HTERT RPE-1 (cell line): ENCODE measurements around the gene TRIM60.
"Not testable (repeated sequence)": the region's sequence is repeated elsewhere in the genome, so short reads cannot be mapped to it uniquely, and the experiment has no call there.

Experiments used
- in situ Hi-C: fragments of 300-500 bp; cut with MboI; formaldehyde crosslinking; loops from 4 replicates; pipeline ENCODE4 v1.14.3; 2020; ENCODE audit warnings: low sequenced_read_pairs

TRIM60 gene

DNA sequence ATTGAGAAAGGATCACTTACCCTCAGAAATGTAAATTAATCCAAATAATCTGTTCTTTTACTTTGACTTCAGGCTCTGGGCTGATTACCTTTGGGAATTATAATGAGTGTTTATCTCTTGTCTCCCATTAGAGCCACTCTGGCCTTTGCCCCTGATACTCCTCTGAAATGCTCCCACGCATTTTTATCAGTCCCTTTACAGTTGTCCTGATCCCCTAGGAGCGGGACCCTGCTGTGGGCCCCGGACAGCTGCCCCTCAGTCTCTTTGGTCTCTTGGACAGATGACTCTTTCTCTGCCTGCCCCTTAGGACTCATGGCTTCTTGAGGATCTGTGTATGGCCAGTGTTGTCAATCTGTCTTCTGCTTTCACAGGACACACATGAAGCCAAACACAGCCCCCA, 20.8 kb downstream of the TRIM60 start:
- in situ Hi-C loops: no loop called here

- in situ Hi-C loops: no loop called here
These were observed 21.8 kb downstream of the TRIM60 start, which contains the start of gene TRIM75 for GRCh38 chr4:165053645-165054044. Gene TRIM75 (plus strand): TSS chr4:165053866. CDS start chr4:165059148, 5,282 bp downstream.

DNA sequence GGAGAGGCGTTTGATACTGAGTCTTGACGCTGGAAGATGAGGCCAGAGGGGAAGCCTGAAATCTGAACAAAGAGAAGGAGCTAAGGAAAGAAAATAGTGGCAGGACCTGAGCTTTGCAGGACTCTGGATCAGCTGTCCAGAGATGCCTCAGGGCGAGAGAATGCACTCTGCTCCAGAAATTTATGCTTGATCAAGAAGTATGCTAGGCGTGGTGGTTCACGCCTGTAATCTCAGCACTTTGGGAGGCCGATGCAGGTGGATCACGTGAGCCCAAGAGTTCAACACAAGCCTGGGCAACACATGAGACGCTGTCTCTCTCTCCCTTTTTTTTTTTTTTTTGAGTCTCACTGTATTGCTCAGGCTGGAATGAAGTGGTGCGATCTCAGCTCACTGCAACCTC, 23.8 kb downstream of the TRIM60 start:
- in situ Hi-C loops: no loop called here

DNA sequence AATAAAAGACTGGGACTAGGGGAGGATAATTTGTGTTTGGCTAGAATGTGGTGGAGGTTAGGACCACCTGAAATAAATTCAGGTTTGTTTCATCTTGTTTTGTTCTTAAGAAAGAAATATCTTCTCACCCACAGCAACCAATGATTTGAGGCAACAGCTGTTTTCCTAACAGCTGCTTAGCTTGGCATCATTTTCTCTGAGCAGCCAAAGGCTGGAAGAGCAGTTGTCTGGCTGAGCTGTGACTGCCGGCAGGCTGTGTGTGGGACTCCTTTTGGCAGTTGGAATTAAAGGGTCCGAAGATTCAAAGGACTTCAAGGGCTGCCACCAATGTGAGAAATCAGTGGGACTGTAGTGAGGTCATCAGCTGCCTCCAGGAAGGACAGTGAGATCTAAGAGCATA, 26.9 kb downstream of the TRIM60 start:
- in situ Hi-C loops: no loop called here

DNA sequence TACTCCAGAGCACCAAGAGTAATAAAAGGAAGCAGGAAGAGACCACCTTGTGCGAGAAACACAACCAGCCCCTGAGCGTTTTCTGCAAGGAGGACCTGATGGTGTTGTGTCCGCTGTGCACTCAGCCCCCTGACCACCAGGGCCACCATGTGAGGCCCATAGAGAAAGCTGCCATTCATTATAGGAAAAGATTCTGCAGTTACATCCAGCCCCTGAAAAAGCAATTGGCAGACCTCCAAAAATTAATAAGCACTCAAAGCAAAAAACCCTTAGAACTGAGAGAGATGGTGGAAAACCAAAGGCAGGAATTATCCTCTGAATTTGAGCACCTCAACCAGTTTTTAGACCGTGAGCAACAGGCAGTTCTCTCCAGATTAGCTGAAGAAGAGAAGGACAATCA, 27.6 kb downstream of the TRIM60 start:
- in situ Hi-C loops: no loop called here

GRCh38 chr4:165060938-165061337, 29.1 kb downstream of the TRIM60 start:
- in situ Hi-C loops: no loop called here

- in situ Hi-C loops: no loop called here
These were observed 38.8 kb downstream of the TRIM60 start for GRCh38 chr4:165070560-165070959.

DNA sequence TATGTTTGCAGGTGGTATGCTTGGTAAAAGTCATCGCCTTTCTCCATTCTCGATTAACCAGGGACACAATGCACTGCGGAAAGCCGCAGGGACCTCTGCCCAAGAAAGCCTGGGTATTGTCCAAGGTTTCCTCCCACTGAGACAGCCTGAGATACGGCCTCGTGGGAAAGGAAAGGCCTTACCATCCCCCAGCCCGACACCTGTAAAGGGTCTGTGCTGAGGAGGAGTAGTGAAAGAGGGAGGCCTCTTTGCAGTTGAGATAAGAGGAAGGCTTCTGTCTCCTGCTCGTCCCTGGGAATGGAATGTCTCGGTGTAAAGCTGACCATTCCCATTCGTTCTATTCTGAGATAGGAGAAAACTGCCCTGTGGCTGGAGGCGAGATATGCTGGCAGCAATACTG, 41.5 kb downstream of the TRIM60 start:
- in situ Hi-C loops: not testable (repeated sequence)

DNA sequence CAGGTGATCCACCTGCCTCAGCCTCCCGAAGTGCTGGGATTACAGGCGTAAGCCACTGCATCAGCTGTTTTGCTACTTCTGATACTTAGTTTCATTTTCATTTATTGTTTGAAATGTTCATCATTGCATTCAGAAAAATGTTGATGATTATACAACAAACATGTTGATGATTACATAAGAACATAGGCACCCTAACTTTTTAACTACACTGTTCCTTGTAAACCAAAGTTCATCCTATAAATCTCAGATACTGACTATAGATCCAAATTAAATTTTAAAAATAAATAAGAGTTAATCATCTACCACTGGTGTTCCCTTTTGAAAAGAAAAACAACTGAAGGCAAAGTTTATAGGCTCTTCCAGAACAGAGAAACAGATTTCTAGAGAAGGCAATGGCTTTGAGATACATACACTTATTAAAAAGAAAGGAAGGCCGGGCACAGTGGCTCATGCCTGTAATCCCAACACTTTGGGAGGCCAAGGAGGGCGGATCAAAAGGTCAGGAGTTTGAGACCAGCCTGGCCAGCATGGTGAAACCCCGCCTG, 45.3 kb downstream of the TRIM60 start:
- in situ Hi-C loops: no loop called here

- in situ Hi-C loops: no loop called here
These were observed 47.7 kb downstream of the TRIM60 start for GRCh38 chr4:165079476-165079875.

DNA sequence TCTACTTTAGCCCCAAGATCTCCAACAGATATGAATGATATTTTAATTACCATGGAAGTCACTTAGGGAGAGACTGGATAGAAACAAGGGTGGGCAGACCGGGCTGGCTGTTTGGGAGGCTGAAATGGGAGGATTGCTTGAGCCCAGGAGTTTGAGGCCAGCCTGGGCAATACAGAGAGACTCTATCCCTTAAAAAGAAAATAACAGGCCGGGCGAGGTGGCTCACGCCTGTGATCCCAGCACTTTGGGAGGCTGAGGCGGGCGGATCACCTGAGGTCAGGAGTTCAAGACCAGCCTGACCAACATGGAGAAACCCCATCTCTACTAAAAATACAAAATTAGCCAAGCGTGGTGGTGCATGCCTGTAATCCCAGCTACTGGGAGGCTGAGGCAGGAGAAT, 53.0 kb downstream of the TRIM60 start:
- in situ Hi-C loops: not testable (repeated sequence)

GRCh38 chr4:165085946-165086345, 54.1 kb downstream of the TRIM60 start:
- in situ Hi-C loops: no loop called here

- in situ Hi-C loops: no loop called here
These were observed 56.6 kb downstream of the TRIM60 start for GRCh38 chr4:165088366-165088765.
